A549 (cell line): ENCODE data around the gene UXS1.

Source experiments
- CTCF ChIP-seq: fragments of >200 bp; sonication (Bioruptor Twin); formaldehyde crosslinking; IDR thresholded peaks from 3 replicates; pipeline ENCODE4 v1.5.1; 2016
- HEYL ChIP-seq: fragments of 250-450 bp; sonication (Bioruptor Pico); IDR thresholded peaks from 2 replicates; pipeline ENCODE4 v1.8.0; 2021; ENCODE audit warnings: mild to moderate bottlenecking, moderate library complexity
- POLR2A ChIP-seq: IDR thresholded peaks from 2 replicates; pipeline ENCODE4 v1.6.1; 2012; ENCODE audit warnings: mild to moderate bottlenecking, low read length
- RAD21 ChIP-seq, 2 experiments: fragments of >200 bp in 1 of 2; sonication (Bioruptor Twin) in 1 of 2; formaldehyde crosslinking in 1 of 2; IDR thresholded peaks in 1 of 2; conservative IDR thresholded peaks in 1 of 2; 2 replicates in 1 of 2; 3 replicates in 1 of 2; pipeline ENCODE4 v1.6.1; 2012 to 2018; ENCODE audit warnings: inconsistent platforms in 1 of 2
- REST ChIP-seq: fragments of 200-600 bp; sonication (generic); IDR thresholded peaks from 2 replicates; pipeline ENCODE4 v1.6.1; 2016; ENCODE audit warnings: antibody characterized with exemption, mild to moderate bottlenecking, moderate library complexity

- TF ChIP-seq RAD21 (conservative IDR thresholded peaks at IDR 0.05 in 1 of 2, IDR thresholded peaks at IDR 0.05 in 1 of 2) (no peak), POLR2A (no peak), CTCF (no peak), HEYL (CRISPR knock-in tag) (no peak), REST (no peak)
Observed at GRCh38 chr2:106117882-106118684, 76.0 kb downstream of the UXS1 start.
